ENCODE results near the gene RPL11. TPM values are rescaled to one million over a fixed set of nuclear protein-coding genes. Genes with fewer than 3 reads are reported as not detected.

Gene RPL11
- total and polyA plus RNA-seq, 10 of the 15 experiments (the other 5 are each of a cell fraction or from before 2014, with no cell fraction given), result 968 to 4,611 (median 2,521) TPM

GRCh38 chr1:23732363-23733224, 41.0 kb downstream of the RPL11 start:
- CTCF ChIA-PET, result interaction anchor here (0.8 to 1.2 kb wide), 2 partner anchors 15 to 41 kb away, joined by 3 to 4 read pairs; partner anchors contain the start of gene RPL11
- intact Hi-C loops (cut with micrococcal nuclease; ENCODE audit: unreplicated experiment) (no loop called here), in situ Hi-C loops (cut with MboI) (no loop called here)
- Histone ChIP-seq H4K20me1 (ENCODE audit: control insufficient read depth, insufficient read depth) (no peaks in the 10 kb centered on the region), H3K4me3 (no peak overlapping the region), H3K27me3 (replicated peaks in 1 of 2; ENCODE audit: control insufficient read depth in 2 of 2, insufficient read depth in 2 of 2, low read length in 1 of 2) (no peaks in the 10 kb centered on the region), H3K9me3 (replicated peaks; ENCODE audit: control insufficient read depth, insufficient read depth, low read length) (no peaks in the 10 kb centered on the region), H3K4me1 (ENCODE audit: control insufficient read depth, insufficient read depth, low read length) (peaks cover 42% of the 10 kb centered on the region), H2AFZ (ENCODE audit: control insufficient read depth, low read depth, low read length) (no peak overlapping the region), H3K27ac (ENCODE audit: control insufficient read depth, insufficient read depth) (peak overlapping the region; percentile 37), H3K9ac (ENCODE audit: control insufficient read depth, insufficient read depth, low read length) (no peak overlapping the region), H3K36me3 (ENCODE audit: control insufficient read depth in 2 of 2, insufficient read depth in 2 of 2, low read length in 1 of 2) (no peaks in the 10 kb centered on the region), H3K4me2 (ENCODE audit: control insufficient read depth, insufficient read depth) (no peak overlapping the region), H3K79me2 (ENCODE audit: control insufficient read depth, insufficient read depth, low read length) (no peaks in the 10 kb centered on the region; the same call in 1 of the 2 replicates)
- POLR2A ChIA-PET, result interaction anchor here (0.6 to 1.2 kb wide), 2 partner anchors 14 to 35 kb away, joined by 3 read pairs; no protein-coding TSS in a partner anchor
- FAIRE-seq (no peak), DNase-seq (ENCODE audit: low read depth, low spot score) (no peak), ATAC-seq (no peak)
- SMC1A ChIA-PET (ENCODE audit: uncharacterized antibody, unreplicated experiment), result no interaction called here
- RAD21 ChIA-PET (ENCODE audit: unreplicated experiment), result no interaction called here
- BruUV-seq (replicated peaks), result no TSS peak
- WGBS (ENCODE audit: insufficient coverage, insufficient replicate concordance, low lambda C conversion rate, missing lambda C conversion rate), result 98% methylated on average over 10 of the region's 10 CpGs
- TF ChIP-seq ZNF217 (IDR thresholded peaks at IDR 0.05), result no peak
- no peak for TF ChIP-seq NFIC (IDR thresholded peaks at IDR 0.05; ENCODE audit: low read depth, low read length)
- no peak for TF ChIP-seq E4F1 (IDR thresholded peaks at IDR 0.05; ENCODE audit: borderline replicate concordance, partially characterized antibody)
- TF ChIP-seq KDM1A (IDR thresholded peaks at IDR 0.05; ENCODE audit: borderline replicate concordance), result no peak
- no peak for TF ChIP-seq USF2 (IDR thresholded peaks at IDR 0.05; ENCODE audit: borderline replicate concordance, low read depth, low read length)
- TF ChIP-seq TAF1 (IDR thresholded peaks at IDR 0.05; ENCODE audit: borderline replicate concordance, low read depth, low read length), result no peak
- no peak for TF ChIP-seq PBX3 (IDR thresholded peaks at IDR 0.05; ENCODE audit: insufficient replicate concordance, low read depth, low read length)
- TF ChIP-seq YY1 (IDR thresholded peaks at IDR 0.05; ENCODE audit: low read depth, low read length), result no peak
- TF ChIP-seq EP300 (IDR thresholded peaks at IDR 0.05; ENCODE audit: borderline replicate concordance in 1 of 2, control insufficient read depth in 1 of 2, low read depth in 2 of 2, low read length in 2 of 2), result no peak
- no peak for TF ChIP-seq RELA (IDR thresholded peaks at IDR 0.05; ENCODE audit: borderline replicate concordance, partially characterized antibody)
- TF ChIP-seq ZNF384 (IDR thresholded peaks at IDR 0.05; ENCODE audit: borderline replicate concordance, low read depth, low read length), result no peak
- TF ChIP-seq ASH2L (IDR thresholded peaks at IDR 0.05; ENCODE audit: borderline replicate concordance, low read depth), result no peak

Measured in GM12878 (cell line).